Choroid plexus epithelial cell (primary cell): ENCODE data around the gene OR51A4.

Source experiments
- DNase-seq: peaks from one replicate; pipeline ENCODE4 v3.0.0-alpha.2; 2010; ENCODE audit warnings: low read depth
- H3K4me3 ChIP-seq: 2 replicates; pipeline ENCODE4 v1.5.1; 2011; ENCODE audit warnings: low read depth, mild to moderate bottlenecking, control low read depth, low read length, moderate library complexity
- TF ChIP-seq, protein P1 (sequence below): conservative IDR thresholded peaks from 2 replicates; pipeline ENCODE4 v1.5.1; 2011; ENCODE audit warnings: low read depth, mild to moderate bottlenecking, control low read depth, inconsistent platforms, low read length, moderate library complexity

Gene OR51A4, protein sequence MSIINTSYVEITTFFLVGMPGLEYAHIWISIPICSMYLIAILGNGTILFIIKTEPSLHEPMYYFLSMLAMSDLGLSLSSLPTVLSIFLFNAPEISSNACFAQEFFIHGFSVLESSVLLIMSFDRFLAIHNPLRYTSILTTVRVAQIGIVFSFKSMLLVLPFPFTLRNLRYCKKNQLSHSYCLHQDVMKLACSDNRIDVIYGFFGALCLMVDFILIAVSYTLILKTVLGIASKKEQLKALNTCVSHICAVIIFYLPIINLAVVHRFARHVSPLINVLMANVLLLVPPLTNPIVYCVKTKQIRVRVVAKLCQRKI

DNA sequence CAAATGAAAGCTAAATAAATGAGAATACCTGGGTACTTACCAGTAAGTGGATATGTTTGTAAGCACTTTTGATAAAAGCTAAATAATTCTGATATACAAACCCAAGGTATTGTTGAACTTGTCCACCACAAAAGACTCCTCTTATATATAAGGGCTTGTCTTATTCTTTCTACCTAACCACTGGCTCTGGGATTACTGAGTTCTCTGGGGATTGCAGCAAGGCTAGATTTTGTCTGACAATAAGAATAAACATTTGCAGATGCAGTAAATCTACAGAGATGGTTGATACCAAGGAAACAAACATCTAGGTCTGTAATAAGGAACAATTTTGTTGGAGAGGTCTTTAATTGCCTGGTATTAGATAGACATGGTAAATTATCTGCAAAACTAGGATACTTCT is at the start of gene OR51A4:
OR51A4 (minus strand) TSS at position 101 of the 400 bp plus-strand sequence. CDS start 505 bp downstream, outside the sequence.
- DNase-seq = no peak
- no peak within 1 kb of the TSS for H3K4me3 ChIP-seq
- TF ChIP-seq, protein P1, sequence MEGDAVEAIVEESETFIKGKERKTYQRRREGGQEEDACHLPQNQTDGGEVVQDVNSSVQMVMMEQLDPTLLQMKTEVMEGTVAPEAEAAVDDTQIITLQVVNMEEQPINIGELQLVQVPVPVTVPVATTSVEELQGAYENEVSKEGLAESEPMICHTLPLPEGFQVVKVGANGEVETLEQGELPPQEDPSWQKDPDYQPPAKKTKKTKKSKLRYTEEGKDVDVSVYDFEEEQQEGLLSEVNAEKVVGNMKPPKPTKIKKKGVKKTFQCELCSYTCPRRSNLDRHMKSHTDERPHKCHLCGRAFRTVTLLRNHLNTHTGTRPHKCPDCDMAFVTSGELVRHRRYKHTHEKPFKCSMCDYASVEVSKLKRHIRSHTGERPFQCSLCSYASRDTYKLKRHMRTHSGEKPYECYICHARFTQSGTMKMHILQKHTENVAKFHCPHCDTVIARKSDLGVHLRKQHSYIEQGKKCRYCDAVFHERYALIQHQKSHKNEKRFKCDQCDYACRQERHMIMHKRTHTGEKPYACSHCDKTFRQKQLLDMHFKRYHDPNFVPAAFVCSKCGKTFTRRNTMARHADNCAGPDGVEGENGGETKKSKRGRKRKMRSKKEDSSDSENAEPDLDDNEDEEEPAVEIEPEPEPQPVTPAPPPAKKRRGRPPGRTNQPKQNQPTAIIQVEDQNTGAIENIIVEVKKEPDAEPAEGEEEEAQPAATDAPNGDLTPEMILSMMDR = no peak

DNA sequence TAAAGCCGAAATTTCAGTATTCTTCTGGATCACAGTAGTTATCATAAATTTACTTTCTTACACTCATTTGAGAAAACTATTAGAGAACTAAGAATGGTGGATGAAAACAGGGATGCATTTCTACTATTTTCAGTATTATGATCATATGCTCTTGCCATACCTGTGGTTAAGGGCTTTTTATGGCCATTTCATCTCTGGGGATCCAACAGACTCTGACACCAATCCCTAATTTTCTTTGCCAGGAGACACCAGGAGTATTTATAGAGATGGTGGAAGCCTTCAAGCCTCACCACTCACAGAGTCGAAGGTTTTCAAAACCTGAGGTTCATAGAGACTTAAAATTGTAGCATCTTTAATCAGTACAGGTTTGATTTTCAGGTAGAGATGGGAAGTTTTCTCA is 47.1 kb upstream of the OR51A4 start, which contains the start of gene OR51L1:
OR51L1 (plus strand) TSS at position 301 of the 400 bp plus-strand sequence. CDS start 4,132 bp downstream, outside the sequence.
- TF ChIP-seq, protein P1 = no peak
- DNase-seq = no peak
- H3K4me3 ChIP-seq = no peak within 1 kb of the TSS

DNA sequence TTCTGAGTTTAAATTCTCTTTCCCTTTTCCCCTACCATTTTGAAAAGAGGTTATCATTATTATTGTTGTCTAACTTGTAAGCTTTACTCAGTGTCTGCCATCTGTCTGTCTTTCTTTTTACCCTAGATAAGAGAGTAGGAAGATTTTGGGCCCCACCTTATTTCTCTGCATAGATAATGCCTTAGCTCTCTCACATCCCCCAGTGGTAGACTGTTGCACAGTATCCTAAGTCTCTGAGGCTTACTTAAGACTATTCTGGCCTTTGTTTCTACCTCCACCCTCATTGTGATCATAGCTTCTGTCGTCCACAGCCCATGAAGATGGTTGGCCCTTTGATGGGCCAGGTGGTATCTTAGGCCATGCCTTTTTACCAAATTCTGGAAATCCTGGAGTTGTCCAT is 43.7 kb upstream of the OR51A4 start:
- H3K4me3 ChIP-seq = no peak overlapping the region
- TF ChIP-seq, protein P1 = peak; percentile 69
- peak; percentile 56 for DNase-seq

DNA sequence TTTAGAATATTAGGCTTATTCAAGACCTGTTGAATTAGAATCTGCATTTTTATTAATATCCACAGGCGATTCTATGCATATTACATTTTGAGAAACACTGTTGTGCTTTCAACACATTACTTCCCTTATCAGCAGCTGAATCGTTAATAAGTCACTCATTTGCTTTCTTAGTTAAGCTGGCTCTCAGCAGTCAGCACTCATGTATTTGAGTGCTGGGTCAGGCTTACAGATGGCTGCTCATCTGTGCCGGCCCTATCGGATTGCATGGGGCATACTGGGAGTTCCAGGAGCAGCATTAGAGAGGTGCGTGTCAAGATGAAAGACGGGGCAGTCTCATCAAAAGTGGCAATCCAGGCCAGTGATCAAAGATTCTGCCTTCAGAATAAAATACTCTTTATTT is 36.4 kb upstream of the OR51A4 start:
- TF ChIP-seq, protein P1 = no peak
- DNase-seq = no peak
- H3K4me3 ChIP-seq = no peak overlapping the region

DNA sequence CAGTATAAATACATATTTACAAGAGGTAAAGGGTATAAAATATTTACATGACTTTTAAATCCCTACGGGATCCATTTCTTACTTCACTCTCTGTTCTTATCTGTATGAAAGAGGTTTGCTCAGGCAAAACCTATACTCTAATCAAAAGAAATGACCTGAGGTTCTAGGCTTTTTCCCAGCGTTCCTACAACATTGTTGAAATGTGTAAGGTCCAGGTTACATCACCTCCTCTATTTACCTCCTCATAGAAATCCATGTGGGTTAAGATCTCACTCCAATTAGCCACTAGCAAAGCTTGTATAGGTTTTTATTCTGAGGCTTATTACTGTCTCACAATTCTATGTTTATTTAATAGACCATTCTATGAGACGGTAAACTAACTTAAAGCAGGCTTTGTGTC is 35.3 kb upstream of the OR51A4 start:
- TF ChIP-seq, protein P1 = no peak
- DNase-seq = no peak
- no peak overlapping the region for H3K4me3 ChIP-seq

DNA sequence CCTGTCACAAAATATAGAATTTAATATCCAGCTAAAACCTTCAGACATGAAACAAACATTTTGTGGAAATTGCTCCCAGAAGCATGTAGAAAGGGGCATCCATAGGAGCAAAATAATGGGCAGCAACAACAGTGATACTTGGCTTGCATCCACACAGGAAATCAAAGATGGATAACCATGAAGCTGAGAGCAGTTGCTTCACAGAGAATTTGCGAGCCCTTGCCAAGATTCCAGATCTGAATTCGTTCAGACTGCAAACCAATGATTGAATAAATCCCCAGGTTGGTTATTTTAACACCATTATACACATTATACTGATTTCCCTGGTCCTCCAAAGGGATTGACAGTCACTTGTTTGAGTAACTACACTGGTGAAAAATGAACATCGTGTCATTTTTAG is 31.6 kb upstream of the OR51A4 start:
- no peak overlapping the region for H3K4me3 ChIP-seq
- DNase-seq = no peak
- TF ChIP-seq, protein P1 = no peak

DNA sequence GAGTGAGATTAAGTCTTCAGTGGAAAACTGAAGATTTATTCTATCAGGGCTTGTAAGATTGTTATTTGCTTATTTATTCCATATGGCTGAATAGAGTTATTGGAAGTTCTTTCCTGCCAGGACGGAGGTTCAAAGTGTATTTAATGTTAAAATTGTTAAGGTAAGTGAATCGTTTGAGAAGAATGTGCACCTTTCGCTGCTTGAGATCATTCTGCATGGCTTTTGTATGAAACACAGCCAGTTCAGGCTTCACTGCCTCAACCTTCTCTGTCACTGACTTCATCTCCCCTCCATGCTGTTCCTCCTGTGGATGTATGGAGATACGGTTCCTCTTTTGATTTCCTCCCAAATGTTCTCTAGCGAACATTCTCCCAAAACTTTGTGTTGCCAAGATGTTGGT is 28.0 kb upstream of the OR51A4 start:
- H3K4me3 ChIP-seq = no peak overlapping the region
- DNase-seq = no peak
- TF ChIP-seq, protein P1 = no peak
